ENCODE data around the gene ZGPAT.

ZGPAT gene

GRCh38 chr20:63675681-63676368, 32.0 kb upstream of the ZGPAT start:
- DNase-seq = peak in 21 of 42 donors; percentile 8 to 81 (median 53)
- intact Hi-C loops (cut with DNase I) = no loop called here

DNA sequence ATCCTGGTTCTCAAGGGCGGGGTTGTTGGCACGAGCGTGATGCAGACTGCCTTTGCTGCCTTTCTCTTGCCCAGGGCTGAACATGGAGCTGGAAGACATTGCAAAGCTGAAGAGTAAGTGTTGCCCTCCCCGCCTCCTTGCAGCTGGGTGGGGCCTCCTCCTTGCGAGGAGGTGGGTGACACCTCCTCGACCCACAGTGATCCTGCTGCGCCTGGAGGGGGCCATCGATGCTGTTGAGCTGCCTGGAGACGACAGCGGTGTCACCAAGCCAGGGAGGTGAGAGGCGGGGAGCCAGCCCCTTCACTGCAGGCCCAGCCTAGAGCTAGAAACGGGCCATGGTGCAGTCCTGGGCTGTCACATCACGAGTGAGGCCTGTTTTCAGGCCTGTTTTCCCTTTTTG, 29.8 kb upstream of the ZGPAT start:
- peak in 28 of 42 donors; percentile 18 to 78 (median 48) for DNase-seq
- intact Hi-C loops (cut with DNase I) = no loop called here

GRCh38 chr20:63678667-63679465, 29.0 kb upstream of the ZGPAT start:
- intact Hi-C loops (cut with DNase I) = no loop called here
- no peak for DNase-seq

- DNase-seq = no peak
- intact Hi-C loops (cut with DNase I) = no loop called here
Observed at GRCh38 chr20:63679799-63680305, 28.0 kb upstream of the ZGPAT start.

DNA sequence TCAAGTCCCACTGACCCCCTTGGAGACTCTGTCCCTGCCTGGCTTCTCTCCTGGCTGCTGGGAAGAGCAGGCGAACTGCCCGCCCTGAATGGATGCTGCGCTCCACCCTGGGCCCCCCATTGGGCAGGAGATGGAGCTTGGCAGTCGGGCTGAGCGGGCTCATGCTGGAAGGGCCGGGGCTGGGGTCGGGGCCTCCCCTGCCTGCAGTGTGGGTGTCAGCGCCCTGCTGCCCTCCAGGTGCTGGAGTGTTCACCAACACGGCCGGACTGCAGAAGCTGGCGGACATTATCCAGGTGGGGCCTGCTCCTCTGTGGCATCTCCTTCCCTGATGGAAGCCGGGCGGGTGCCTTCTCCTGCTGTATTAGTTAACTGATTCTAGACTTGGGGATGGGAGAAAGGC, 27.4 kb upstream of the ZGPAT start:
- DNase-seq = no peak
- intact Hi-C loops (cut with DNase I) = no loop called here

DNA sequence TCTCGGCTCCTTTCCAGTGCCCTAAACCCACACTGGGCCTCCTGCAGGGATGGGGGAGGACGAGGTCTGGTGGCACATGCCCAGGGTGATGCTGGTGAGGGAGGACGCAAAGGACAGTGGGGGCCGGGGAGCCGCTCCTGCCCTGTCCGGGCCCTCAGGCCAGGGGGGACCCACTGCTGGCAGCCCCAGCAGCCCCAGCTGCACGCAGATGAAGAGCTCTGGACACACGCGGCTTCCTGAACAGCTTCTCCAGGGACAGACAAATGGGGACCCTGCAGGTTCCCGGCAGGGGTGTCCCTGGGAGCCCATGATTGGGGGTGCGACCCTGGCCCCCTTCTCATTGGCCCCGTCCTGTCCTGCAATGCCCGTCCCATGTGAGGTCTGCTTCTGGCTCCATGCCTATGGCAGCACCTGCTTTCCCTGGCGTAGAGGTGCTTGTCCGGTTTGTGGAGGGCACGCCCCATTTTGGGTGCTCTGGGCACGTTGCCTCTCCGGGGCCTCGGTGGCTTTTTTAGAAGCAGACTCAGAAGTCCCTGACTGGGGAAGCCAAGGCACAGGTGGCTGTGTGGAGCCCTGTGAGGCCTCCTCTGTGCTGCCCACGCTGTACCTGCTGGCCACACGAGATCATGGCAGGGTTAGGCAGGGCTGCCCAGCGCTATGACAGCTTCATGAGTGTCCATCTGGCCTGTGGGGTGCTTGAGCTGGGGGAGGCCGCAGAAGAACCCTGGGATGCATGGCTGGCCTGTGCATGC, 26.8 kb upstream of the ZGPAT start:
- intact Hi-C loops (cut with DNase I) = no loop called here
- no peak for DNase-seq

DNA sequence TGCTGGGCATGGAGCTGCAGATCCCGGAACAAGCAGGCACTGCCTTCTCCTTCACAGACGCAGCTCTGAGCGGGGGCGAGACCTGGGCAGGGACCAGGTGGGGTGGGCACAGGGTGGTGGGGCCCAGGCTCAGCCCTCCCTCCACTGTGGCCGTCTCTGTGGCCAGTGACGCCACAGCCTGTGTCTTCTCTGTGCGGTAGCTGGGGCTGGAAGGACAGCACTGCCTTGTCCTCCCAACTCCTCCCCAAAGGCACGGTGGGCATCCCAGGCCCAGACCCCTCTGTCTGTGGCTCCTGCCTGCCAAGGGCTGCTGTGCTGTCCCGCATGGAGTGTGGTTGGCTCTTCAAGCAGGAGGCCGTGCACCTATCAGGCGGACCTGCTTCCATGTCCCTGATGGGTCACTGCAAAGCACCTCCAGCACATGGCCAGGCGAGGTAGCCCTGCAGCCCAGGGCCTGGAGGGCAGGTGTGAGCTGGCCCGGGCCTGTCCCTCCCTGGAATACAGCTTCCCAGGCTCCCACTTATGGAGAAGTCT, 26.2 kb upstream of the ZGPAT start:
- DNase-seq = no peak
- intact Hi-C loops (cut with DNase I) = no loop called here

DNA sequence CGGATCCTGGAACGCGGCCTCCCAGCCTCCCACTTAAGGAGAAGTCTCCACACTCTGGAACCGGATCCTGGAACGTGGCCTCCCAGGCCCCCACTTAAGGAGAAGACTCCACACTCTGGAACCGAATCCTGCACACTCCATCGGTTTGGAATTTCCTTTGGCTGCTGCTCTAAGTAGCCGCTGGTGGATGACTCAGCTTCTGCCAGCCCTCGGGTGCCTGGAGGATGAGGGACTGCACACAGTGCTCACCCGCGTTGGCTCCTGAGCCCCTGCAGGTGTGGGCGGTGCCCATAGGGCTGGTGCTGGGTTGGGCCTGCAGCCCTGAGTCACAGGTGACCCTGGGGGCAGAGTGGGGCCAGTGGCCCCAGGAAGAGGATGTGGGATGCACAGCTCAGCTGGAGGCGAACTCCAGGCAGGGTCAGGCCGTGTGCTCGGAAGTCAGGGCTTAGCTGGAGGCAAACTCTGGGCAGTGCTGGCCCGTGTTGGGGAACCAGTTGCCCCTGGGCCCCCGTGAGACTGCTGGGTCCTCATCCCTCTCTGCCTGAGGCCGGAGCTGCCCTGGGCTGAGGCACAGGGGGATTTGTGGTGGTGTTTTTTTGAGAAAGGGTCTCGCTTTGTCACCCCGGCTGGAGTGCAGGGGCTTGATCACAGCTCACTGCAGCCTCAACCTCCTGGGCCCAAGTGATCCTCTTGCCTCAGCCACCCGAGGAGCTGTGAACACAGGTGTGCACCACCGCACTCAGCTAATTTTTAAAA, 25.3 kb upstream of the ZGPAT start:
- intact Hi-C loops (cut with DNase I) = no loop called here
- DNase-seq = peak in 1 of 42 donors; percentile 68

GRCh38 chr20:63685269-63686026, 22.4 kb upstream of the ZGPAT start:
- no peak for DNase-seq
- intact Hi-C loops (cut with DNase I) = no loop called here

GRCh38 chr20:63686094-63686491, 21.7 kb upstream of the ZGPAT start:
- intact Hi-C loops (cut with DNase I) = no loop called here

GRCh38 chr20:63686492-63687321, 21.1 kb upstream of the ZGPAT start:
- intact Hi-C loops (cut with DNase I) = no loop called here
- peak in 1 of 42 donors; percentile 27 for DNase-seq

More at GRCh38 chr20:63686094-63686491, 21.7 kb upstream of the ZGPAT start:
- DNase-seq = no peak

GRCh38 chr20:63687419-63688178, 20.2 kb upstream of the ZGPAT start:
- intact Hi-C loops (cut with DNase I) = no loop called here
- DNase-seq = no peak

DNA sequence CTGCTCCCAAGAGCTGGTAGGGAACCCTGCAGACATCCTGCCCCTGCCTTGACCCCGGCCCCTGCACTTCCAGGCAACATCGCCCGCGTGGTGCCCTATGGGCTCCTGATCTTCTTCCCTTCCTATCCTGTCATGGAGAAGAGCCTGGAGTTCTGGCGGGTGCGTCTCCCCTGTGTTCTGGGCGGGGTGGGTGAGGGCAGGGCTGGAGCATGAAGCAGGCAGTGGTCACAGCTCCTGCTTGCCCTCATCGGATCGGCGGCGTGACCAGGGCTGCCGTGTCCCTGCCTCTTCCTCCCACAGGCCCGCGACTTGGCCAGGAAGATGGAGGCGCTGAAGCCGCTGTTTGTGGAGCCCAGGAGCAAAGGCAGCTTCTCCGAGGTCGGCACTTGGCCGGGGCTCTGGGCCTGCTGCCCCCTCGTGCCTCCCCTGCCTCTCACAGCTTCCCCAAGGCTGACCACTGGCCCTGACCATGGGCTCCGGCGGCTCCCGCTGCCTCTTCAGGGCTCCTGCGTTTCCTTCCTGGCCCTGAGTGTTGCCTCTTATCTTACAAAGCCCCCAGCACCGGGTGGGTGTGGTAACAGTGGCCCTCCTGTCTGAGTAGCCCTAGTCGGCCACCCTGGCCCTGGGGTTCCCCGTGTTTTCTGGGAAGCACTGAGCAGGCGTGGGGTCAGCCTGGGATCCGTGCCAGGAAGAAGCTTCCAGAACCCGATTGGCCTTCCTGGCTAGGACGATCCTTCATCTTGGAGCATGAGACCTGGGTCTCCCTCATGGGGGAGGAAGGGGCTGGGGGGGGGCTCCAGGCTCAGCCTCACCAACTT, 19.4 kb upstream of the ZGPAT start:
- no peak for DNase-seq
- intact Hi-C loops (cut with DNase I) = no loop called here

- intact Hi-C loops (cut with DNase I) = no loop called here
Observed at GRCh38 chr20:63689046-63690002, 18.5 kb upstream of the ZGPAT start.

More at GRCh38 chr20:63689046-63690002, 18.5 kb upstream of the ZGPAT start:
- DNase-seq = no peak
